ENCODE data around the gene DRC3. TPM values are rescaled to one million over a fixed set of nuclear protein-coding genes. Genes with fewer than 3 reads are reported as not detected.

DRC3 gene
- total and polyA plus RNA-seq, 2 donors (not counting 3 experiments of a cell fraction or from before 2014, with no cell fraction given), result 1.6 to 2.9 TPM

DNA sequence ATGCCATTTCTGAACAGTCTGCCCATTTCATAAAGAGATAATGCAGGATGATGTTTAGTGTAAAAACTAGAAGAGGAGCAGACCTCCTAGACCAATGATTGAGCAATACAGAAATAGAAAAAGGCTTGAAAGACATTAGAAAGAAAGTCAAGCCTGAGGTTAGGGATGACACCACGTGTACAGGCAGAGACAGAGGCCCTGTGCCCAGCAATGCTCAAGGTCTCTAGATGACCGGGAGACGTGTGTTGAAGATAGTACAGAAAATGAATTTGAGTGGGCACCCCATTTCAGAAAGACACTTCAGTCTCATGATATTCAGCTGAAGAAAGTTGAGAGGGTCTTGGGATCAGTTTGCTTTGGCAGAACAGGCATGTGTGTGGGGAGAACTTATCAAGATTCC lies 71.9 kb downstream of the DRC3 start:
- Histone ChIP-seq H3K9me1 (replicated peaks; ENCODE audit: control insufficient read depth, extremely low read depth, insufficient read depth, low read length) (no peaks in the 10 kb centered on the region), H4K20me1 (replicated peaks; ENCODE audit: control insufficient read depth, extremely low read depth, insufficient read depth, low read length) (no peaks in the 10 kb centered on the region), H3K4me2 (ENCODE audit: insufficient read depth, low read length) (no peak overlapping the region), H3K9ac (replicated peaks; ENCODE audit: extremely low read depth, insufficient read depth, low read length) (no peak overlapping the region), H3K36me3 (ENCODE audit: control insufficient read depth in 2 of 2, extremely low read depth in 1 of 2, insufficient read depth in 2 of 2, low read length in 2 of 2) (peaks cover 0 to 2% of the 10 kb centered on the region in 2 experiments), H3K27me3 (ENCODE audit: control insufficient read depth in 2 of 2, insufficient read depth in 2 of 2, low read length in 2 of 2) (no peaks in the 10 kb centered on the region), H3K4me3 (replicated peaks in 1 of 3; ENCODE audit: insufficient read depth in 1 of 3, low read depth in 1 of 3, low read length in 3 of 3) (no peak overlapping the region), H3K27ac (ENCODE audit: insufficient read depth, low read depth, low read length) (no peak overlapping the region), H3K4me1 (ENCODE audit: control insufficient read depth, extremely low read depth, insufficient read depth, low read length) (peaks cover 9% of the 10 kb centered on the region), H3K9me3 (replicated peaks; ENCODE audit: control insufficient read depth, insufficient read depth, low read length) (no peaks in the 10 kb centered on the region), H2AFZ (ENCODE audit: low read depth, low read length) (no peak overlapping the region), H3K79me2 (ENCODE audit: control insufficient read depth, insufficient read depth, low read length) (no peaks in the 10 kb centered on the region)
- BruUV-seq (replicated peaks), result no TSS peak
- intact Hi-C loops (cut with micrococcal nuclease), result no loop called here
- dilution Hi-C loops (cut with MboI; ENCODE audit: extremely low pct_ligation_motif_present, low sequenced_read_pairs), result loop anchor here (25.0 kb wide), 1 partner anchor 157 kb away; no protein-coding TSS in a partner anchor
- ChIA-PET POLR2A (no interaction called here), CTCF (no interaction called here)
- FAIRE-seq (no peak), DNase-seq (ENCODE audit: low read depth, low spot score) (no peak)
- TF ChIP-seq EZH2 (IDR thresholded peaks at IDR 0.05; ENCODE audit: borderline replicate concordance, low read depth, low read length, severe bottlenecking) (no peak), FOS (IDR thresholded peaks at IDR 0.05; ENCODE audit: borderline replicate concordance, insufficient read depth, low read length) (no peak), JUN (IDR thresholded peaks at IDR 0.05; ENCODE audit: borderline replicate concordance, insufficient read depth, insufficient read length, low read depth) (no peak), POLR2A (IDR thresholded peaks at IDR 0.05; ENCODE audit: low read depth, low read length) (no peak), GATA2 (IDR thresholded peaks at IDR 0.05; ENCODE audit: insufficient read depth, insufficient read length, low read depth, low read length) (no peak), POLR2AphosphoS5 (IDR thresholded peaks at IDR 0.05; ENCODE audit: insufficient read depth, low read depth, low read length) (no peak)

DNA sequence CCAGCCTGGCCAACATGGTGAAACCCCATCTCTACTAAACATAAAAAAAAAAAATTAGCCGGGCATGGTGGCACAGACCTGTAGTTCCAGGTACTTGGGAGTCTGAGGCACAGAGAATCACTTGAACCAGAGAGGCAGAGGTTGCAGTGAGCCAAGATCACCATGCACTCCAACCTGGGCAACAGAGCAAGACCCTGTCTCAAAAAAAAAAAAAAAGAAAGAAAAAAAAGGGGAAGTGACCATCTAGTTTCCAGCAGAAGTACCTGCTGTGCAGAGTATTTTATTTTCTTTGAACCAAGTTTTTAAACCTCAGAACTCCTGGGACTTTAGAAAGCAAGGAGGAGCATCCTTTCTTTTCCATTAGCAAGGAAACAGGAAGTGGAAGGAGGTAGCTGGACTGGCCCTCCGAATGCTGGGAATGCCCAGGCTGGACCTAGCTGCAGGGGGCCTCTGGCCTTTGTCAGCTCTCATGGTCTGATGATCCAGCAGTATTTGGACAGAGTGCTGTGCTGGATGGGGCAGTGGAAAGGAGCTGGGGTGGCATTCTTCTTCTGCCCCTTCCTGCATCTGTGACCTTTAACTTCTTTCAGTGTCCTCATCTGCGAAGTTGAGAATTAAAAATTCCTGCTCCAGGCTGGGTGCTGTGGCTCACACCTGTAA lies 73.2 kb downstream of the DRC3 start:
- Histone ChIP-seq H4K20me1 (replicated peaks; ENCODE audit: control insufficient read depth, extremely low read depth, insufficient read depth, low read length) (no peaks in the 10 kb centered on the region), H3K4me3 (replicated peaks in 1 of 3; ENCODE audit: insufficient read depth in 1 of 3, low read depth in 1 of 3, low read length in 3 of 3) (no peak overlapping the region), H2AFZ (ENCODE audit: low read depth, low read length) (no peak overlapping the region), H3K4me1 (ENCODE audit: control insufficient read depth, extremely low read depth, insufficient read depth, low read length) (peaks cover 1% of the 10 kb centered on the region), H3K9ac (replicated peaks; ENCODE audit: extremely low read depth, insufficient read depth, low read length) (no peak overlapping the region), H3K9me3 (replicated peaks; ENCODE audit: control insufficient read depth, insufficient read depth, low read length) (no peaks in the 10 kb centered on the region), H3K4me2 (ENCODE audit: insufficient read depth, low read length) (no peak overlapping the region), H3K27ac (ENCODE audit: insufficient read depth, low read depth, low read length) (no peak overlapping the region), H3K36me3 (ENCODE audit: control insufficient read depth in 2 of 2, extremely low read depth in 1 of 2, insufficient read depth in 2 of 2, low read length in 2 of 2) (peaks cover 0 to 2% of the 10 kb centered on the region in 2 experiments), H3K9me1 (replicated peaks; ENCODE audit: control insufficient read depth, extremely low read depth, insufficient read depth, low read length) (no peaks in the 10 kb centered on the region), H3K27me3 (ENCODE audit: control insufficient read depth in 2 of 2, insufficient read depth in 2 of 2, low read length in 2 of 2) (no peaks in the 10 kb centered on the region), H3K79me2 (ENCODE audit: control insufficient read depth, insufficient read depth, low read length) (no peaks in the 10 kb centered on the region)
- no TSS peak for BruUV-seq (replicated peaks)
- no peak for FAIRE-seq
- ChIA-PET CTCF (no interaction called here), POLR2A (no interaction called here)
- dilution Hi-C loops (cut with MboI; ENCODE audit: extremely low pct_ligation_motif_present, low sequenced_read_pairs), result loop anchor here (25.0 kb wide), 1 partner anchor 159 kb away; no protein-coding TSS in a partner anchor
- no peak for TF ChIP-seq POLR2A (IDR thresholded peaks at IDR 0.05; ENCODE audit: low read depth, low read length)
- TF ChIP-seq EZH2 (IDR thresholded peaks at IDR 0.05; ENCODE audit: borderline replicate concordance, low read depth, low read length, severe bottlenecking), result no peak
- no peak for TF ChIP-seq JUN (IDR thresholded peaks at IDR 0.05; ENCODE audit: borderline replicate concordance, insufficient read depth, insufficient read length, low read depth)
- TF ChIP-seq, protein P1, sequence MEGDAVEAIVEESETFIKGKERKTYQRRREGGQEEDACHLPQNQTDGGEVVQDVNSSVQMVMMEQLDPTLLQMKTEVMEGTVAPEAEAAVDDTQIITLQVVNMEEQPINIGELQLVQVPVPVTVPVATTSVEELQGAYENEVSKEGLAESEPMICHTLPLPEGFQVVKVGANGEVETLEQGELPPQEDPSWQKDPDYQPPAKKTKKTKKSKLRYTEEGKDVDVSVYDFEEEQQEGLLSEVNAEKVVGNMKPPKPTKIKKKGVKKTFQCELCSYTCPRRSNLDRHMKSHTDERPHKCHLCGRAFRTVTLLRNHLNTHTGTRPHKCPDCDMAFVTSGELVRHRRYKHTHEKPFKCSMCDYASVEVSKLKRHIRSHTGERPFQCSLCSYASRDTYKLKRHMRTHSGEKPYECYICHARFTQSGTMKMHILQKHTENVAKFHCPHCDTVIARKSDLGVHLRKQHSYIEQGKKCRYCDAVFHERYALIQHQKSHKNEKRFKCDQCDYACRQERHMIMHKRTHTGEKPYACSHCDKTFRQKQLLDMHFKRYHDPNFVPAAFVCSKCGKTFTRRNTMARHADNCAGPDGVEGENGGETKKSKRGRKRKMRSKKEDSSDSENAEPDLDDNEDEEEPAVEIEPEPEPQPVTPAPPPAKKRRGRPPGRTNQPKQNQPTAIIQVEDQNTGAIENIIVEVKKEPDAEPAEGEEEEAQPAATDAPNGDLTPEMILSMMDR (IDR thresholded peaks at IDR 0.05; ENCODE audit: extremely low read depth in 1 of 2, insufficient read depth in 1 of 2, low read depth in 1 of 2, low read length in 2 of 2), result no peak
- TF ChIP-seq MYC (IDR thresholded peaks at IDR 0.05; ENCODE audit: low read depth, low read length), result no peak
- no peak for TF ChIP-seq FOS (IDR thresholded peaks at IDR 0.05; ENCODE audit: borderline replicate concordance, insufficient read depth, low read length)
- no peak for TF ChIP-seq GATA2 (IDR thresholded peaks at IDR 0.05; ENCODE audit: insufficient read depth, insufficient read length, low read depth, low read length)
- intact Hi-C loops (cut with micrococcal nuclease), result no loop called here
- DNase-seq (ENCODE audit: low read depth, low spot score), result no peak
